Psoas muscle (tissue), 8 donors: ENCODE data around the gene MINDY3. TPM values are rescaled to one million over a fixed set of nuclear protein-coding genes. Genes with fewer than 3 reads are reported as not detected.

Experiments used
- ATAC-seq, 4 donors: fragments of 200-7000 bp; cut with Tn5 transposase; one replicate each; pipeline ENCODE4 v1.9.1; 2020; ENCODE audit warnings: moderate library complexity in 3 of 4, mild to moderate bottlenecking in 2 of 4
- DNase-seq, 2 donors: peaks; one replicate each; pipeline ENCODE4 v3.0.0-alpha.2; 2020
- H3K27ac ChIP-seq: fragments of 200-600 bp; one replicate; pipeline ENCODE4 v1.8.0; 2022
- H3K27me3 ChIP-seq, 3 donors: fragments of 200-600 bp in 1 of 3; one replicate each; pipeline versions ENCODE4 v1.6.1 to v1.8.0; 2013 to 2022; ENCODE audit warnings: low read length in 2 of 3, mild to moderate bottlenecking in 2 of 3, moderate library complexity in 1 of 3; ENCODE audit not compliant: insufficient read depth in 3 of 3
- H3K36me3 ChIP-seq, 2 donors: fragments of 200-600 bp in 1 of 2; one replicate each; pipeline versions ENCODE4 v1.6.1 to v1.8.0; 2013 to 2022; ENCODE audit warnings: low read depth in 1 of 2, mild to moderate bottlenecking in 1 of 2, moderate library complexity in 1 of 2; ENCODE audit not compliant: insufficient read depth in 1 of 2
- H3K4me1 ChIP-seq: fragments of 200-600 bp; one replicate; pipeline ENCODE4 v1.8.0; 2022
- H3K4me3 ChIP-seq: fragments of 200-600 bp; one replicate; pipeline ENCODE4 v1.8.0; 2022; ENCODE audit warnings: mild to moderate bottlenecking
- H3K9me3 ChIP-seq: fragments of 200-600 bp; one replicate; pipeline ENCODE4 v1.8.0; 2022
- CTCF ChIP-seq: fragments of 200-600 bp; IDR thresholded peaks from one replicate; pipeline ENCODE4 v1.8.0; 2022; ENCODE audit warnings: antibody characterized with exemption
- WGBS, 3 donors: extraction: QIAGEN DNeasy Blood & Tissue Kit; methylation state at CpG; one replicate each; pipeline versions ENCODE4 v1.1.6 to v1.1.7; 2013; 5-methylcytosine and 5-hydroxymethylcytosine counted together
- intact Hi-C, 2 donors: fragments of 100-400 bp; cut with DNase I; formaldehyde crosslinking; loops; one replicate each; pipeline versions ENCODE4 v1.11.0 to v1.14.2; 2022
- polyA plus RNA-seq, 3 donors: library from polyadenylated mRNA; stranded (reverse); fragments of 200-250 nt; gene quantifications; one replicate each; pipeline ENCODE4 v1.2.3, GENCODE V29; 2013
- total RNA-seq, 4 donors: library from RNA; stranded (reverse); fragmentation: NEBNext Ultra II Directional in 2 of 4; extraction: Animal tissue kit (Norgen Biotek cat#: 25700) in 2 of 4; gene quantifications; one replicate each; pipeline versions ENCODE4 v1.2.1 to v1.2.4, GENCODE V29; 2021 to 2023
- donor health status: healthy with polysubstance abuse.
- donor health status: DM: no; HTN: no; CAD: no; lungs with moderate emphysema.
- donor health status: Bipolar disorder and iron deficiency.
- donor health status: healthy.
- donor health status: DM: yes; HTN: yes; CAD: no.
- donor health status: DM: no; HTN: no; CAD: no.
- donor health status: DM: no; HTN: no; CAD: no.
- donor health status: DM: yes; HTN: yes; CAD: no.

The MINDY3 gene
- total and polyA plus RNA-seq, 7 donors: 6.1 to 17.5 (median 9.9) TPM

GRCh38 chr10:15849316-15849715 is 11.0 kb downstream of the MINDY3 start:
- no peak overlapping the region for H3K4me3 ChIP-seq
- no peaks in the 10 kb centered on the region for H3K27me3 ChIP-seq
- H3K36me3 ChIP-seq: peaks cover 0 to 3% of the 10 kb centered on the region in 2 donors
- no peak for TF ChIP-seq CTCF
- 85 to 88% (median 88%) methylated on average over 4 of the region's 4 CpGs for WGBS, 3 donors
- intact Hi-C loops: no loop called here
- H3K9me3 ChIP-seq: peaks cover 9% of the 10 kb centered on the region
- H3K27ac ChIP-seq: no peak overlapping the region
- DNase-seq (no peak), ATAC-seq (no peak)
- H3K4me1 ChIP-seq: no peaks in the 10 kb centered on the region

GRCh38 chr10:15847481-15847880 is 12.8 kb downstream of the MINDY3 start:
- peaks cover 0 to 3% of the 10 kb centered on the region in 2 donors for H3K36me3 ChIP-seq
- TF ChIP-seq CTCF: no peak
- intact Hi-C loops: no loop called here
- no peaks in the 10 kb centered on the region for H3K4me1 ChIP-seq
- 90 to 92% (median 91%) methylated on average over 4 of the region's 4 CpGs for WGBS, 3 donors
- H3K27me3 ChIP-seq: no peaks in the 10 kb centered on the region
- H3K4me3 ChIP-seq: no peak overlapping the region
- DNase-seq (no peak), ATAC-seq (no peak)
- H3K9me3 ChIP-seq: peaks cover 9% of the 10 kb centered on the region
- no peak overlapping the region for H3K27ac ChIP-seq

- no peaks in the 10 kb centered on the region for H3K4me1 ChIP-seq
- TF ChIP-seq CTCF: no peak
Measured at GRCh38 chr10:15844517-15844916, 15.8 kb downstream of the MINDY3 start.

GRCh38 chr10:15843695-15844094 is 16.6 kb downstream of the MINDY3 start:
- Histone ChIP-seq H3K9me3 (no peaks in the 10 kb centered on the region), H3K27ac (no peak overlapping the region), H3K4me3 (no peak overlapping the region), H3K4me1 (no peaks in the 10 kb centered on the region), H3K36me3 (peaks cover 0 to 3% of the 10 kb centered on the region in 2 donors), H3K27me3 (no peaks in the 10 kb centered on the region)
- intact Hi-C loops: no loop called here
- DNase-seq (no peak), ATAC-seq (no peak)
- WGBS, 3 donors: 83 to 91% (median 89%) methylated on average over 4 of the region's 4 CpGs
- TF ChIP-seq CTCF: no peak

More at GRCh38 chr10:15844517-15844916, 15.8 kb downstream of the MINDY3 start:
- Histone ChIP-seq H3K27ac (no peak overlapping the region), H3K9me3 (no peaks in the 10 kb centered on the region), H3K27me3 (no peaks in the 10 kb centered on the region), H3K36me3 (peaks cover 0 to 3% of the 10 kb centered on the region in 2 donors), H3K4me3 (no peak overlapping the region)
- DNase-seq (no peak), ATAC-seq (no peak)
- intact Hi-C loops: no loop called here

GRCh38 chr10:15842556-15843169 is 17.6 kb downstream of the MINDY3 start:
- intact Hi-C loops: no loop called here
- no peak for ATAC-seq

More at GRCh38 chr10:15842556-15843169, 17.6 kb downstream of the MINDY3 start:
- H3K4me3 ChIP-seq: no peak overlapping the region
- no peaks in the 10 kb centered on the region for H3K4me1 ChIP-seq
- no peaks in the 10 kb centered on the region for H3K9me3 ChIP-seq
- no peaks in the 10 kb centered on the region for H3K27me3 ChIP-seq
- no peak for DNase-seq
- 16 to 27% (median 19%) methylated on average over 3 of the region's 3 CpGs for WGBS, 3 donors
- H3K27ac ChIP-seq: no peak overlapping the region
- peaks cover 0 to 2% of the 10 kb centered on the region in 2 donors for H3K36me3 ChIP-seq
- no peak for TF ChIP-seq CTCF
